ENCODE measurements around the gene FRAS1.

DNA sequence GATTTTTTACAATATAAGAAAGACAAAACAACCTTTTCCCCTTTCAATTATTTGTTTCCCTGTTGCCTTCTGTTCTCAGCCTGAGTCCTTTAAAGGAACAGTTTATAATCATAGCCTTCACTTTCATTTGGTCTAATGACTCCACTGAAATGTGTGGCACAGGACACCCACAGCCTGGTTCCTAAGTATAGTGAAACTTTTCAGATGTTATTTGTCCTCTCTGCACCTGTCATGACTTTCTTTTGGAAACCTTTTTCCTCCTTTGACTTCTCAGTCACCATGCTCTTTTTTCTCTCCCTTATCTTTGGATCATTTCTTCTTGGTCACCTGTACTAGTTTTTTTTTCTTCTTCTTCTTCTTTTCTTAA is 256.6 kb downstream of the FRAS1 start:
- TF ChIP-seq POLR2A (IDR thresholded peaks at IDR 0.05) = no peak
- TF ChIP-seq, protein P1, sequence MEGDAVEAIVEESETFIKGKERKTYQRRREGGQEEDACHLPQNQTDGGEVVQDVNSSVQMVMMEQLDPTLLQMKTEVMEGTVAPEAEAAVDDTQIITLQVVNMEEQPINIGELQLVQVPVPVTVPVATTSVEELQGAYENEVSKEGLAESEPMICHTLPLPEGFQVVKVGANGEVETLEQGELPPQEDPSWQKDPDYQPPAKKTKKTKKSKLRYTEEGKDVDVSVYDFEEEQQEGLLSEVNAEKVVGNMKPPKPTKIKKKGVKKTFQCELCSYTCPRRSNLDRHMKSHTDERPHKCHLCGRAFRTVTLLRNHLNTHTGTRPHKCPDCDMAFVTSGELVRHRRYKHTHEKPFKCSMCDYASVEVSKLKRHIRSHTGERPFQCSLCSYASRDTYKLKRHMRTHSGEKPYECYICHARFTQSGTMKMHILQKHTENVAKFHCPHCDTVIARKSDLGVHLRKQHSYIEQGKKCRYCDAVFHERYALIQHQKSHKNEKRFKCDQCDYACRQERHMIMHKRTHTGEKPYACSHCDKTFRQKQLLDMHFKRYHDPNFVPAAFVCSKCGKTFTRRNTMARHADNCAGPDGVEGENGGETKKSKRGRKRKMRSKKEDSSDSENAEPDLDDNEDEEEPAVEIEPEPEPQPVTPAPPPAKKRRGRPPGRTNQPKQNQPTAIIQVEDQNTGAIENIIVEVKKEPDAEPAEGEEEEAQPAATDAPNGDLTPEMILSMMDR (IDR thresholded peaks at IDR 0.05) = no peak
